Measurements from ENCODE around the gene STUM.

DNA sequence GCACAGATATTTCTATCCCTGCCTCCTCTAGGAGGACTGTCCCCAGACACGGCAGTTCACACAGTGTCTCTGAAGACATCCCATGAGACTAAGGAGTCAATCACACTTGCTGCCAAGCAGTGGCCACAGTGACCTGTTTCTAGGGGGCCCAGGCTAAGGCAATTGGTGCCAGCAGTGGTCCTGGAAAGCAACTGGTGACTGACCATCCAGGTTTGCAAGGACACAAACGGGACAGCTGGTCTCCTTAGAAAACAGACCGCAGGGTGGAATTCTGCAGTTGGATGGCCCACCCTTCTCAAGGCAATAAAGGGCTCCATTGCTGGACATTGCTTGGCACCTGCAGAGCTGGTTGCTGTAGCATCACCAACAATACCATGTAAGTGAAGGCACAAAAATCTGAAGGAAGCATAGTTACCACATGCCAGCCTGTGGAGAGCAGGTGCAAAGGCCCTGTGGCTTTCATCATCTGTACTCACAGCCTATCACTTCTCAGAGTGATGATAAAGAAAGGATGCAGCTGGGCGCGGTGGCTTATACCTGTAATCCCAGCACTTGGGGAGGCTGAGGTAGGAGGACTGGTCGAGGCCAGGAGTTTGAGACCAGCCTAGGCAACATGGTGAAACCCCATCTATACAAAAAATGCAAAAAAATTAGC is 81.5 kb downstream of the STUM start:
- TF ChIP-seq POLR2AphosphoS5 (IDR thresholded peaks at IDR 0.05; ENCODE audit: borderline replicate concordance, low read depth, low read length), result no peak
- no peak for TF ChIP-seq EZH2 (IDR thresholded peaks at IDR 0.05)
- TF ChIP-seq FOXP2 (optimal IDR thresholded peaks at IDR 0.05; ENCODE audit: control extremely low read depth, extremely low read length, insufficient read depth), result no peak
